Left forelimb (tissue), 1 donor: ENCODE data around the gene ADCY5.

Experiments used
- DNase-seq: peaks from one replicate; pipeline ENCODE4 v3.0.0-alpha.2; 2018; ENCODE audit warnings: low spot score

The ADCY5 gene

DNA sequence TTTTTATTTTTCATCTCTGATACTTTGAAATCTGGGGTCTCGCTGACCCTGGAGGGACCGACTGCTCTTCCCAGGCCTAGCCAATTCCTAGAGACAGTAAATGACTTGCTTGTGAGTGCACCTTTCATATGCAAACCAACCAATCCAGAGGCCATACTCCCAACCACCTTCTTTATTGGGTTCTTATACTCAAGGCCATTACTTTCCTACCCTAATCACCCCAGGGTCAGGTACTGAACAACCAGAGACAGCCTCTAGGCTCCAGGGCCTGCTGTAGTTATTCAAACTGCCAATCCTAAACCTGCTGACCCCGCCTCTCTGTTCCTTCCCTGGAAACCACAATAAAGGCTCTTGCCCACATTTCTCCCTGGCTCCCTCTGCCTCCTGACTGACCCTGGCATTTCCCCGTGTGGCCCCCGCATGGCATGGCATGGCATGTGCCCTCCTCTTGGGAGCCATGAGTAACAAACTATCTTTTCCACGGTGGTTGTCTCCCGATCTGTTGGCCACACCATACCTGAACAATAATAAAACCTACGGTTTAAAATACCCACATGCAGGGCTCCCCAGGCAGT is 42.9 kb downstream of the ADCY5 start:
- no peak for DNase-seq

DNA sequence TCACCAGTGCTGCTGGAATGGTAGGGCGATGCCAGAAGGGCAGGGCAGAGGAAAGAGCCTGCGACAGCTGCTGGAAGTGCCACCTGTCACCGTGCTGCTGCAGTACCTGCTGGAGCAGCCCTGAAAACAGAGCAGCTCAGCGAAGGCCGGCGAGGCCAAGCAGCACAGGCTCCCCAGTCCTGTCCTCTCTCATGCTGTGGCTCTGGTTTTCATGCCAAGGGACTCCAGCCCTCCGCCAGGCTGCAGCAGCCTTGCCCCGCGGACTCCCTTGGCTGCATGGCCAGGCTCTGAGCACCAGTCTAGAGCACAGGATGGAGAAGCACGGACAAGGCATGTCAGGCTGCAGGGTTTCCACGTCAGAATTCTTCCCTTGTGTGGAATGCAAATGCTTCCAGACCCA is 43.9 kb downstream of the ADCY5 start:
- DNase-seq = no peak

DNA sequence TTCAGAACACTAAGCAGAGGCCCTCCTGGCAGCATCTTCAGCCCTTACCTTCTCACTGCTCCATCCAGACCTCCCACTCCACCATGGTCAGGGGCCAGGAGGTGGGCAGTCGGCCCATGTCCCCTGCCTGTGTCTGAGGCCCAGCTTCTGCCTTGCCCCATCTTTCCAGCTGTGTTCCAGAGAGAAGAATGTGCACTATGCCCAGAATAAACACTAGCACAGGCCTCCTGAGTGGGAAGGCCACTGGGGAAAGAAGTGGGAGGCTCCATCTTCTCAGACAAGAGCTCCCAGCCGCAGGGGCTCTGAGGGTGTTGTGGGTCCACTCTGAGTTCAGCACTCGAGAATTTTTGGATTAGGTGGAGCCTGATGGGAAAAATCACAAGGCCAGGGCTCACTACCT is 44.5 kb downstream of the ADCY5 start:
- DNase-seq = no peak

GRCh38 chr3:123401836-123402530 is 46.9 kb downstream of the ADCY5 start:
- DNase-seq = no peak

DNA sequence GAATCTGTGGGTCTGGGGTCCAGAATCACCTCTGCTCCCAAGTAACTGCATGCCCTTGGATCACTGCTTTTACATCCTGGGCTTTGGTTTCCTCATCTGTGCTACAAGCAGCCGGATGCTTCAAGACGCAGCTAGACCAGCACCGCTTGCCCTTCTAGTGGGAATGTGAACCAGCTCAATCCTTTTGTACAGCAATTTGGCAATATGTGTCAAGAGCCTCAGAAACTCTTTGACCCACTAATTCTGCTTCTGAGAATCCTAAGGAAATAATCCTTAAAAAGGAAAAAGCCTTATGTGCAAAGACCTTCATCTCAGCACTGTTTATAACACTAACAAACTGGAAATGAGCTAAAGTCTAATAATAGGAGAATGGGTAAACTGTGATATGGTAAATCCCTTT is 48.7 kb downstream of the ADCY5 start:
- no peak for DNase-seq

DNA sequence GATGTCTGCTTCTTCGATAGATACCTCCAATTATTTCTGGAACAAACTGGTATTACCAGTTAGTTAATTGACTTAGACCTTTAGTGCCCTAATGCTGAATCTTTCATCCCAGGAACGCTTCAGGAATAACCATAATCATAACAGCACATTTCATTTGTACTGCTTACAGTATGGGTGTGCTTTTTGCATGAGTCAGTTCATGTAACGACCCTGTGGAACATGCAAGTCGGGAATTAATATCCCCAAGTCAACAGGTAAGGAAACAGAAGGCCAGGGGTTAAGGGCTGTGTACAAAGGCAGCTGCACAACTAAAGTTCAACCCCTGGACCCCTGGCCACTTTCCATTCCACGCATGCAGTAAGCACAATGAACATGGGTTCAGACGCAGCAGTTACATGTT is 49.2 kb downstream of the ADCY5 start:
- no peak for DNase-seq

DNA sequence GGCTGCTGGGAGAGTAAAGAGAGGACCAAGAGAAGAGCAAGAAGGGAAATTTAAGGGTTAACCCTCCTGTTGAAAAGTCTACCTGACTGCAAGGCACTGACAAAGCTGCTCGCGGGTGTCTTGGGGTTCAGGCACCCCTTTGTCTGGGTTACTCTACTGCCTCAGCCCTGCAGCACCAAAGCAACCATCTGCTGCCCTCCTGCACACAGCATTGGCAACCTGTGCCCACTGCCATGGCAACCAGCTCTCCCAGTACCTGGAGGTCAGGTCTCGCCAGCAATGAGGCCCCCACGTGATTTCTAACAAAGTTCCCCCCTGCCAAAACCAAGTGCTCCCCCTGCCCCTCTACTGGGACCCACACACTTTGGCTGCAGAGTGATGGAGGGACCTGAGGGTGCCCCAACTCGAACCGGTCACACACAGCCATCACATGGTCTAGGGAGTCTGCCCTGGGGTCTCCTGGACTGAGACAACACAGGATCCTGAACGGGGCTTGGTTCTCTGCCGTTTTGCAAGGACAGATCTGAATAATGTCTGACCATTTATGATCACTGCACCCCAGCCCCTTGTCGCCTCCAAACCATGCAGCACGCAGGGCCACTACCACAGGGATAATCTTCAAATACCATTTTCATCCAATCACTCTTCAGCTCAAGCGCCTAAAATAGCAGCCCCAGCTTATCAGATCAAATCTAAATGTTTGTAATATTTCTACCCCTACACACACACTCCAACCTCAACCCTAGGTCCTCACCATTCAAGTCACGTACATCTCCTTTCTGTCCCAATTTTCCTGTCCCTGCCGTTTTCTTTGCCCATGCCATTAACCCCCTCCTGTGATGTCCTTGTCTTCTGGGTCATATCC is 50.7 kb downstream of the ADCY5 start:
- DNase-seq = no peak

DNA sequence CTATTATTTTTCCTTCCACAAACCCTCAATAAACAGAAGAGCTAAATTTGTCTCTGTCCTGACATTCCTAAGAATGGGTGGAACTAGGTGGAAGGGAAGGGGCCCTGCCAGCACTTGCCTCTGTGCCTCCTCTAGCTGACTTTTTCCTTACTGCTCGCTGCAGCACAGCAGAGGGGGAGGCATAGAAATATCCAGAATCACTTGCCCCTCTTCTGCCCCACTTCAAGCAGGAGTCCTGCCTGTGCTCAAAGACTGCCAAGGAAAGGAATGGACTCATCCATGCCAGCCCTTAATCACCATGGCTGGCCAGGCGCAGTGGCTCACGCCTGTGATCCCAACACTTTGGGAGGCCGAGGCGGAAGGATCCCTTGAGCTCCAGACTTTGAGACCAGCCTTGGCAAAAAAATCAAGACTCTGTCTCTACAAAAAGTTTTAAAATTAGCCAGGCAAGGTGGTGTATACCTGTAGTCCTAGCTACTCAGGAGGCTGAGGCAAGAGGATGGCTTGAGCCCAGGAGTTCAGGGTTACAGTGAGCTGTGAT is 51.8 kb downstream of the ADCY5 start:
- no peak for DNase-seq

DNA sequence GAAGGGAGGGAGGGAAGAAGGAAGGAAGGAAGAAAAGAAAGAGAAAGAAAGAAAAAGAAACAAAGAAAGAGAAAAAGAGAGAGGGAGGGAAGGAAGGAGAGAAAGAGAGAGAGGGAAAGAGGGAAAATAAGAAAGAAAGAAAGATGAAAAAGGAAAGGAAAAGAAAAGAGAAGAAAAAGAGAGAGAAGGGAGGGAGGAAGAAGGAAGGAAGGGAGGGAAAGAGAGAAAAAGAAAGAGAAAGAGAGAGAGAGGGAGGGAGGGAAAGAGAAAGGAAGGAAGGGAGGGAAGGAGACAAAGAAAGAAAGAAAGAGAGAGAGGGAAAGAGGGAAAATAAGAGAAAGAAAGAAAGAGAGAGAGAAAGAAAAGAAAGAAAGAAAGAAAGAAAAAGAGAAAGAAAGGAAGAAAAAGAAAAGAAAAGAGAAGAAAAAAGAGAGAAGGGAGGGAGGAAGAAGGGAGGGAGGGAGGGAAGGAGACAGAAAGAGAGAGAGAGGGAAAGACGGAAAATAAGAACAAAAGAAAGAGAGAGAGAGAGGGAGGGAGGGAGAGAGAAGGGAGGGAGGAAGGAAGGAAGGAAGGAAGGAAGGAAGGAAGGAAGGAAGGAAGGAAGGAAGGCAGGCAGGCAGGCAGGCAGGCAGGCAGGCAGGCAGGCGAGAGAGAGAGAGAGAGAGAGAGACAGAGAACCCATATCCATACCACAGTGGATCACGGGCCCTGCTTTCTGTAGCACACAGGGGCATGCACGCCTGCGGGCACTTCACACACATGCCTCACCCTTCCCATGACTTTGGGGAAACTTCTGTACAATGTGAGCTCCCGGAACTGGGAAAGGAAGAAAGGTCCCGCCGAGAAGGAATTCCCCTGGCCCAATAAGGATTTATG is 52.5 kb downstream of the ADCY5 start:
- DNase-seq = no peak

GRCh38 chr3:123395235-123395634 is 53.7 kb downstream of the ADCY5 start:
- DNase-seq = no peak

GRCh38 chr3:123394391-123395020 is 54.4 kb downstream of the ADCY5 start:
- DNase-seq = no peak

- no peak for DNase-seq
These were observed 55.8 kb downstream of the ADCY5 start for GRCh38 chr3:123392871-123393620.

GRCh38 chr3:123392368-123392767 is 56.5 kb downstream of the ADCY5 start:
- DNase-seq = no peak

GRCh38 chr3:123390865-123391600 is 57.9 kb downstream of the ADCY5 start:
- no peak for DNase-seq

GRCh38 chr3:123389628-123389918 is 59.3 kb downstream of the ADCY5 start:
- DNase-seq = no peak

DNA sequence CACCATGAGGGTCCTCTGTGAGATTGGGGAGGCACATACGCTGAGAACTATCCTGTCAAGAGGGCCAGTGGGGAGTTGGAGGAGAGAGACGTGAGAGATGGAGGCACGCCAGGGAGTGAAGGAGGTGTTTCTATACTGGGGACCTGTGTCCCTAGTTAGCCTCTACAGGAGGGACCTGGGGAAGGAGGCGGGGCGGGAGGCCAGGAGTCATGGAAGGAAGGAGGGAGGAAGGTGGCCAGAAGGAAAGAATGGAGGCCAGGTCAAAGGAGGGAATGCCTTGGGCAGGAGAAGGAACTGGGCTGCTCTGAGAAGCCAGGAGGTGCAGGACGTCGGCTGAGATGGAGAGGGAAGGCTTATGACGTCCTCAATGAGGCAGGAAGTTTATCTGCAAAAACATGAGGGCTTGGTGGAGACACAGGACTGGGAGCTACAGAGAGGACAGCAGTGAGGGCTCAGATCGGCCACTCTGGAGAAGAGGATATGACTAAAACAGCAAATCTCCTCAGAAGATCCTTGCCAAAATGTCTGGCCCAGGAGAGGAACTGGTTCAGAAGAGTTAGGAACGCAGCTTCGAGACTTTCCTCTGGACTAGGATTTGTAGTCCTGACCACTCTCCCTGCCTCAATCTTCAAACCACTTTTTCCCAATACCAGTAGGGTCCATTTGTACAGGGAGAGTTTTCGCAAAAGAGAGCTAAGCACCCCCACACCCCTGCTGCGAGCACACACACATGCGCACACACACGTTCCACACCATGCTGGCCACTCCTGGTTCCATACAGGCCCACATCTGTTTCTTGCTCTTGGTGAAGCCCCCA is 59.9 kb downstream of the ADCY5 start:
- no peak for DNase-seq

GRCh38 chr3:123388042-123388441 is 60.8 kb downstream of the ADCY5 start:
- no peak for DNase-seq

GRCh38 chr3:123387532-123387931 is 61.4 kb downstream of the ADCY5 start:
- DNase-seq = no peak

DNA sequence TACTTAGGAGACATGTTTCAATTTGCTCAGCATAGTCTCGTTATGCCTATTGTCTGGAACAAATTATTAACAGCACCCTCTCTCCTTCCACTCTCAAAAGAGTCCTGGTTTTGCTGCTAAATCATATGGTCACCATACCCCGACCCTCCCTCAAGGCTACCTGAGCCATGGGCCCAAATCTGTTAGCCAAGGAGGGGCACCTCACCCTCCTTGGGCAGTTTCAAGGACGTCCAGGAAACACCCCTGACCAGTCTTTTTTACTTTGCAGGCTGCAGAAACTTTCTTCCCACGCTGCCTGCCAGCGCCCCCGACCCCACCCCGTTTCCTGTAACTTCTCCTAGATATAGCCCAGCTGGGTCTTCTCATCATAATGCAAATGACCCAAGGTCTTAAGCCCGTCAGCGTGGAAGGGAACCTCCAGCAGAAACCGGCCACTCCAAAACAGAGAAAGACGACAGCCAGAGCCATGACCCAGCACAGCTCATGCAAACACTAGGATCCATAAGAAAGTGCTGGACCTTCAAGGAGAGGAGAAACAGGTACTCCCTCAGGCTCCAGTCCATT is 62.3 kb downstream of the ADCY5 start:
- DNase-seq = no peak
